OCI-LY1 (cell line): Measurements from ENCODE around the gene CCL25.

ENCODE experiments used
- H2AFZ ChIP-seq: fragments of 200-600 bp; sonication (generic), shearing (Covaris generic); 2 replicates; pipeline ENCODE4 v1.6.0; 2014; ENCODE audit warnings: antibody characterized with exemption, mild to moderate bottlenecking, low read length
- H3F3A ChIP-seq: fragments of 200-600 bp; sonication (generic), shearing (Covaris generic); 2 replicates; pipeline ENCODE4 v1.6.0; 2014; ENCODE audit warnings: mild to moderate bottlenecking, antibody characterized with exemption, low read length, moderate library complexity; ENCODE audit not compliant: insufficient read depth
- H3K27ac ChIP-seq: fragments of 200-600 bp; sonication (generic); 2 replicates; pipeline ENCODE4 v1.5.1; 2014; ENCODE audit warnings: low read length, mixed run types, mild to moderate bottlenecking, low read depth; ENCODE audit not compliant: poor library complexity, severe bottlenecking
- H3K27me3 ChIP-seq: fragments of 200-600 bp; sonication (generic); 2 replicates; pipeline ENCODE4 v1.6.0; 2014; ENCODE audit warnings: antibody characterized with exemption, mild to moderate bottlenecking, low read length, moderate library complexity; ENCODE audit not compliant: insufficient read depth
- H3K36me3 ChIP-seq: fragments of 200-600 bp; sonication (generic); 2 replicates; pipeline ENCODE4 v1.6.1; 2014; ENCODE audit warnings: mild to moderate bottlenecking, antibody characterized with exemption, low read length, moderate library complexity, mixed read lengths; ENCODE audit not compliant: insufficient read depth
- H3K4me1 ChIP-seq: fragments of 200-600 bp; sonication (generic); 2 replicates; pipeline ENCODE4 v1.5.1; 2014; ENCODE audit warnings: mild to moderate bottlenecking, low read length, moderate library complexity; ENCODE audit not compliant: insufficient read depth, severe bottlenecking
- H3K4me2 ChIP-seq: fragments of 200-600 bp; sonication (generic), shearing (Covaris generic); 2 replicates; pipeline ENCODE4 v1.6.1; 2014; ENCODE audit warnings: low read length
- H3K4me3 ChIP-seq: fragments of 200-600 bp; sonication (generic); 2 replicates; pipeline ENCODE4 v1.5.1; 2014; ENCODE audit warnings: low read length, low read depth, mild to moderate bottlenecking, mixed read lengths; ENCODE audit not compliant: poor library complexity, severe bottlenecking
- H3K79me2 ChIP-seq: fragments of 200-600 bp; shearing (Covaris generic); 2 replicates; pipeline ENCODE4 v1.6.1; 2016; ENCODE audit warnings: mixed run types, low read length, mixed read lengths; ENCODE audit not compliant: insufficient read depth
- H3K9ac ChIP-seq: fragments of 200-600 bp; sonication (generic), shearing (Covaris generic); 2 replicates; pipeline ENCODE4 v1.6.1; 2014; ENCODE audit warnings: mild to moderate bottlenecking, low read length, mixed read lengths
- H3K9me2 ChIP-seq: fragments of 200-600 bp; sonication (generic), shearing (Covaris generic); 2 replicates; pipeline ENCODE4 v1.6.1; 2014; ENCODE audit warnings: low read depth, mild to moderate bottlenecking, low read length, mixed read lengths
- H3K9me3 ChIP-seq: fragments of 200-600 bp; shearing (Covaris generic); 2 replicates; pipeline ENCODE4 v1.6.1; 2014; ENCODE audit warnings: low read length, mixed read lengths
- H4K20me1 ChIP-seq: fragments of 200-600 bp; sonication (generic), shearing (Covaris generic); 2 replicates; pipeline ENCODE4 v1.6.0; 2016; ENCODE audit warnings: mild to moderate bottlenecking, low read length; ENCODE audit not compliant: insufficient read depth
- CTCF ChIP-seq: fragments of 200-600 bp; sonication (generic), shearing (Covaris generic); IDR thresholded peaks from 2 replicates; pipeline ENCODE4 v1.5.1; 2017; ENCODE audit warnings: mild to moderate bottlenecking, antibody characterized with exemption, low read length, moderate library complexity, mixed read lengths
- EZH2 ChIP-seq: fragments of 200-600 bp; sonication (generic), shearing (Covaris generic); IDR thresholded peaks from 2 replicates; pipeline ENCODE4 v1.8.0; 2017; ENCODE audit warnings: borderline replicate concordance, mixed run types, mild to moderate bottlenecking, antibody characterized with exemption, low read length, moderate library complexity, mixed read lengths

The CCL25 gene

GRCh38 chr19:8069096-8069973 is 16.8 kb downstream of the CCL25 start:
- no peak overlapping the region for H3K4me3 ChIP-seq
- no peak overlapping the region for H2AFZ ChIP-seq
- peaks cover 5% of the 10 kb centered on the region for H3K4me1 ChIP-seq
- no peak overlapping the region for H3K9ac ChIP-seq
- no peaks in the 10 kb centered on the region for H4K20me1 ChIP-seq
- H3K27ac ChIP-seq: no peak overlapping the region
- TF ChIP-seq CTCF (peak; percentile 76), EZH2 (no peak)
- H3K27me3 ChIP-seq: peaks cover 9% of the 10 kb centered on the region; the same call in 1 of the 2 replicates
- H3K4me2 ChIP-seq: no peak overlapping the region
- H3K9me2 ChIP-seq: no peaks in the 10 kb centered on the region
- no peaks in the 10 kb centered on the region for H3K36me3 ChIP-seq
- no peaks in the 10 kb centered on the region for H3K79me2 ChIP-seq
- H3F3A ChIP-seq: no peaks in the 10 kb centered on the region
- peaks cover 4% of the 10 kb centered on the region; the same call in 1 of the 2 replicates for H3K9me3 ChIP-seq

- no peaks in the 10 kb centered on the region for H3K79me2 ChIP-seq
- H3K9me2 ChIP-seq: no peaks in the 10 kb centered on the region
- H3K36me3 ChIP-seq: no peaks in the 10 kb centered on the region
- H3K27me3 ChIP-seq: peaks cover 9% of the 10 kb centered on the region; the same call in 1 of the 2 replicates
- no peak overlapping the region for H3K4me2 ChIP-seq
- H4K20me1 ChIP-seq: no peaks in the 10 kb centered on the region
- peaks cover 4% of the 10 kb centered on the region; the same call in 1 of the 2 replicates for H3K9me3 ChIP-seq
- H3F3A ChIP-seq: no peaks in the 10 kb centered on the region
- H3K27ac ChIP-seq: no peak overlapping the region
- no peak overlapping the region for H2AFZ ChIP-seq
- H3K4me3 ChIP-seq: no peak overlapping the region
- TF ChIP-seq CTCF (no peak), EZH2 (no peak)
- peaks cover 5% of the 10 kb centered on the region for H3K4me1 ChIP-seq
- H3K9ac ChIP-seq: no peak overlapping the region
These were observed 19.4 kb downstream of the CCL25 start for GRCh38 chr19:8071912-8072311.

DNA sequence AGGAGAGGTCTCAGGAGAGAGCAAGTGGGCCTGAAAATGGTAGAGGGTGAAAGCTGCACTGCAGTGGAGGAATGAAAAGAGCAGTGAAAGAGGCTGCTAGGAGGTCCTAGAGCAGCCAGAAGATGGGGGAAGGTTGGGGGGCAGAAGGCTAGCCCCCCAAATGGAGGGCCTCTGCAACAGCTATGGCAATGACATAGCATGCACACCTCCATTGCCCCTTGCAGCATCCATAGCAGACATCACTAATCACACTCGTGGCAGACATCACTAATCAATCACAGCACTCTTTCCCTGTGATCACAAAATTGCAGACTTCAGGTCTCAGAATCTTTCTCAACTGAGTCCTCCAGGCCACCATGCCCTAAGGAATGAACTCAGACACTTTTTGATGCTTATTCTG is 21.9 kb downstream of the CCL25 start:
- H3K36me3 ChIP-seq: no peaks in the 10 kb centered on the region
- TF ChIP-seq CTCF (no peak), EZH2 (no peak)
- no peaks in the 10 kb centered on the region for H4K20me1 ChIP-seq
- no peak overlapping the region for H3K4me3 ChIP-seq
- no peak overlapping the region for H3K27ac ChIP-seq
- no peaks in the 10 kb centered on the region for H3K79me2 ChIP-seq
- peaks cover 9% of the 10 kb centered on the region; the same call in 1 of the 2 replicates for H3K27me3 ChIP-seq
- peaks cover 5% of the 10 kb centered on the region for H3K4me1 ChIP-seq
- no peak overlapping the region for H3K4me2 ChIP-seq
- no peaks in the 10 kb centered on the region for H3K9me2 ChIP-seq
- no peak overlapping the region for H2AFZ ChIP-seq
- no peaks in the 10 kb centered on the region for H3F3A ChIP-seq
- peaks cover 4% of the 10 kb centered on the region; the same call in 1 of the 2 replicates for H3K9me3 ChIP-seq
- no peak overlapping the region for H3K9ac ChIP-seq
